K562 (cell line): Measurements from ENCODE around the gene APLNR. TPM values are rescaled to one million over a fixed set of nuclear protein-coding genes. Genes with fewer than 3 reads are reported as not detected.
A peak's percentile ranks its signal among the peaks of the same experiment; 100 is the strongest.

Source experiments
- ATAC-seq: fragments of 200-7000 bp; cut with Tn5 transposase; 3 replicates; pipeline ENCODE4 v1.9.1; 2020; ENCODE audit warnings: moderate library complexity
- BruUV-seq: library from RNA; stranded (reverse); fragments of 400-500 nt; replicated peaks from 2 replicates; lab custom pipeline; 2021; lab: Mats Ljungman, UMichigan
- CTCF ChIA-PET: fragments of 300-600 bp; formaldehyde crosslinking; extraction: SDS; loops from one replicate; lab custom pipeline; 2021; ENCODE audit warnings: low intra/inter-chr PET ratio; lab: Yijun Ruan, JAX
- POLR2A ChIA-PET: fragments of 300-600, 350-650 bp; sonication (Branson Sonifier 250); formaldehyde crosslinking; extraction: SDS; loops from one replicate; lab custom pipeline; 2021; ENCODE audit warnings: antibody characterized with exemption, inconsistent platforms; lab: Yijun Ruan, JAX
- DNase-seq, 4 experiments: peaks; one replicate each; pipeline versions ENCODE4 v3.0.0 to v3.0.0-alpha.2; 2011 to 2018; ENCODE audit warnings: low spot score in 3 of 4, mixed read lengths in 3 of 4; ENCODE audit errors: extremely low read depth in 1 of 4
- FAIRE-seq: peaks from 2 replicates; lab custom pipeline; 2011; peaks lifted over from hg19 to GRCh38; lab: Jason Lieb, UNC
- H2AFZ ChIP-seq: 2 replicates; pipeline ENCODE4 v1.6.0; 2011; ENCODE audit warnings: low read depth, low read length, control low read depth, inconsistent platforms
- H3K27ac ChIP-seq: fragments of 200-600 bp; 3 replicates; pipeline ENCODE4 v1.8.0; 2011; ENCODE audit warnings: low read depth, mild to moderate bottlenecking, control low read depth, inconsistent platforms, low read length, moderate library complexity, mixed read lengths; ENCODE audit errors: extremely low read depth
- H3K27me3 ChIP-seq, 2 experiments: fragments of 300-600 bp in 1 of 2; 2 replicates in 1 of 2; 3 replicates in 1 of 2; pipeline versions ENCODE4 v1.6.0 to v1.8.0; 2011; ENCODE audit warnings: inconsistent platforms in 2 of 2, low read length in 2 of 2, mild to moderate bottlenecking in 1 of 2, mixed read lengths in 1 of 2, moderate library complexity in 1 of 2; ENCODE audit not compliant: control insufficient read depth in 2 of 2, insufficient read depth in 2 of 2
- H3K36me3 ChIP-seq: fragments of 300-600 bp; 3 replicates; pipeline ENCODE4 v1.8.0; 2011; ENCODE audit warnings: mild to moderate bottlenecking, low read length, inconsistent platforms; ENCODE audit not compliant: control insufficient read depth, insufficient read depth
- H3K4me1 ChIP-seq, 2 experiments: fragments of 200-600 bp in 1 of 2; replicated peaks in 1 of 2; 2 replicates in 1 of 2; 3 replicates in 1 of 2; pipeline versions ENCODE4 v1.5.1 to v1.8.0; 2011; ENCODE audit warnings: inconsistent platforms in 2 of 2, low read length in 2 of 2, mild to moderate bottlenecking in 1 of 2, mixed read lengths in 1 of 2, moderate library complexity in 1 of 2; ENCODE audit not compliant: control insufficient read depth in 2 of 2, insufficient read depth in 2 of 2
- H3K4me2 ChIP-seq: 2 replicates; pipeline ENCODE4 v1.6.1; 2011; ENCODE audit warnings: low read length, control low read depth, inconsistent platforms, mixed read lengths; ENCODE audit not compliant: insufficient read depth
- H3K4me3 ChIP-seq: fragments of 200-600 bp; sonication (generic), shearing (Covaris generic); 2 replicates; pipeline ENCODE4 v1.5.1; 2016; ENCODE audit warnings: control low read depth, inconsistent platforms
- H3K79me2 ChIP-seq: fragments of 200-600 bp; 3 replicates; pipeline ENCODE4 v1.8.0; 2011; ENCODE audit warnings: low read length, inconsistent platforms; ENCODE audit not compliant: control insufficient read depth, insufficient read depth
- H3K9ac ChIP-seq, 2 experiments: 2 replicates each; pipeline versions ENCODE4 v1.6.0 to v1.6.1; 2011; ENCODE audit warnings: low read depth in 2 of 2, low read length in 2 of 2, control low read depth in 1 of 2, inconsistent platforms in 1 of 2, mild to moderate bottlenecking in 1 of 2, mixed read lengths in 1 of 2; ENCODE audit not compliant: insufficient read depth in 1 of 2
- H3K9me1 ChIP-seq: one replicate; pipeline ENCODE4 v1.6.0; 2011; ENCODE audit warnings: inconsistent platforms, mild to moderate bottlenecking, low read length, moderate library complexity; ENCODE audit not compliant: control insufficient read depth, insufficient read depth
- H3K9me3 ChIP-seq: replicated peaks from 2 replicates; pipeline ENCODE4 v1.5.1; 2011; ENCODE audit warnings: low read depth, low read length, inconsistent platforms; ENCODE audit not compliant: control insufficient read depth, insufficient read depth
- H4K20me1 ChIP-seq: replicated peaks from 2 replicates; pipeline ENCODE4 v1.6.1; 2011; ENCODE audit warnings: low read length, inconsistent platforms, mixed read lengths; ENCODE audit not compliant: control insufficient read depth, insufficient read depth
- CAMTA2 ChIP-seq: fragments of 250-450 bp; sonication (Bioruptor Pico); conservative IDR thresholded peaks from 2 replicates; pipeline ENCODE4 v1.5.1; 2022
- CBX3 ChIP-seq, 2 experiments: IDR thresholded peaks; 1 replicate in 1 of 2; 2 replicates in 1 of 2; pipeline ENCODE4 v1.6.1; 2012; ENCODE audit warnings: inconsistent platforms in 2 of 2, low read length in 2 of 2, borderline replicate concordance in 1 of 2, control low read depth in 1 of 2
- WGBS: fragments of 100-300 bp; shearing (Covaris generic); methylation state at CpG from one replicate; pipeline ENCODE4 v1.1.6; 2016; ENCODE audit warnings: low coverage, mixed read lengths; ENCODE audit not compliant: insufficient coverage; ENCODE audit errors: missing lambda C conversion rate; 5-methylcytosine and 5-hydroxymethylcytosine counted together
- in situ Hi-C: fragments of 300-500 bp; cut with MboI; formaldehyde crosslinking; loops from 4 replicates; pipeline ENCODE4 v1.15.0; 2018; ENCODE audit warnings: inconsistent platforms, mixed read lengths
- intact Hi-C: fragments of 100-400 bp; cut with micrococcal nuclease; formaldehyde crosslinking; loops from 2 replicates; pipeline ENCODE4 v1.14.2; 2022
- polyA plus RNA-seq, 8 experiments: library from polyadenylated mRNA; depleted of rRNA in 4 of 8; stranded (reverse) in 5 of 8; unstranded in 3 of 8; fragments of >200 nt; fragmentation: Nextera tagmentation in 2 of 8; fragmentation: Illumina TruSeq in 1 of 8; extraction: Ambion mirVana in 2 of 8; extraction: Trizol in 1 of 8; gene quantifications; 2 replicates each; pipeline versions ENCODE4 v1.2.1 to v1.2.3, GENCODE V29; 2011 to 2014; ENCODE audit warnings: inconsistent platforms in 1 of 8, missing spikeins in 1 of 8
- total RNA-seq, 7 experiments: library from RNA; depleted of rRNA in 6 of 7; stranded (reverse); fragments of >200 nt in 6 of 7; fragmentation: Illumina TruSeq in 2 of 7; extraction: Trizol in 2 of 7; gene quantifications; 2 replicates each; pipeline versions ENCODE4 v1.2.1 to v1.2.3, GENCODE V29; 2011 to 2021; ENCODE audit warnings: low replicate concordance in 1 of 7
- TF ChIP-seq, protein P1 (sequence below): conservative IDR thresholded peaks from 2 replicates; pipeline ENCODE4 v1.6.1; 2011; ENCODE audit warnings: low read depth, mild to moderate bottlenecking, low read length; ENCODE audit not compliant: control insufficient read depth

The APLNR gene
- total and polyA plus RNA-seq, 9 of the 15 experiments (the other 6 are each of a cell fraction or from before 2014, with no cell fraction given), result 0.15 to 2.0 (median 0.65) TPM

DNA sequence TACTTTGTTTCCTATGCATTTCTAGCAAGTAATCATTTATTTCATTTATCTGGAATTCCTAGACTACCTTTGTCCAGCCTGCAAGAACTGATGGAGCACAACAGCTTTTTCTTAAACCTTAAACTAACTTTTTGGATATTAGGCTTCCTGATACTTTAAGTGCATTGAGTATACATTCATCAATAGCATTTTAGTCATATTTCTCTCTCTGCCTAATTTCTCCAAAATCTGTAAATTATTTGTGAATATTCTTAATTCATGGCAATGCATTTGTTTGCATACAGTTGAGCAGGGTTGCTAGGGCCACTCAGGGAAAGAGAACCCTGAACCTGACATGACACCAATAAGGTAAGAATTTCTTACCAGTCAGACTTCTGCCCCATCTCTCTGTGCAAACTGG lies 29.1 kb upstream of the APLNR start:
- ChIA-PET POLR2A (no interaction called here), CTCF (no interaction called here)

DNA sequence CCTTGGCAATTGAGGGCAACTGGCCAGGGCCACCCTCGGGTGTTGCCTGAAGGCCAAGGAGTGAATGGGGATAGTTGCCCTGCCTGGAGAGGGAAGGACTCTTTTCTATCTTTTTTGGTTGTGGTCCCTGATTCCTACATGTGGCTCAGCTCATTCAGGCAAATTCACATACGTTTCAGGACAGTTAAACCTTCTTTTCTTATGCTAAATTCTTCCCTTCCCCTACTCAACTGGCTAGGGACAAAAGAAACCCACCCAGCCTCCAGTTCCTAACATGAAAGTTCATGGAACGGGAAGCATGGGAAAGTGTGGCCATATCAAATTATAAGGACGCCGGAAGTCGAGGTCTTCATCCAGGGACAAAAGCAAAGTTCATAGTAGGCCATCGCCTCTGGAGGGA lies 26.3 kb upstream of the APLNR start:
- POLR2A ChIA-PET, result interaction anchor here (0.6 to 1.1 kb wide), 2 partner anchors 11 to 46 kb away, joined by 4 read pairs; no protein-coding TSS in a partner anchor
- 28% methylated on average over 7 of the region's 7 CpGs for WGBS
- in situ Hi-C loops, result loop anchor here (5.0 to 25.0 kb wide), 2 partner anchors 421 to 1326 kb away; partner anchors contain the start of gene OR5I1

More for the DNA sequence above, 29.1 kb upstream of the APLNR start:
- in situ Hi-C loops, result loop anchor here (25.0 kb wide), 1 partner anchor 1329 kb away; the partner anchor contains the start of gene OR5I1
- Histone ChIP-seq H3K4me3 (no peak overlapping the region), H3K4me2 (no peak overlapping the region), H3K27me3 (peaks cover 4 to 11% of the 10 kb centered on the region in 2 experiments; a peak in 4 of 5 replicates), H3K27ac (no peak overlapping the region), H4K20me1 (no peaks in the 10 kb centered on the region), H3K9me3 (no peaks in the 10 kb centered on the region), H3K9ac (no peak overlapping the region), H3K9me1 (no peaks in the 10 kb centered on the region), H3K4me1 (no peaks in the 10 kb centered on the region), H3K79me2 (no peaks in the 10 kb centered on the region), H2AFZ (no peak overlapping the region), H3K36me3 (no peaks in the 10 kb centered on the region)
- BruUV-seq, result no TSS peak
- ATAC-seq (no peak), DNase-seq (no peak), FAIRE-seq (peak; percentile 6)
- intact Hi-C loops, result no loop called here
- 0 out of 3 replicates have a peak, but pooled peaks of 1 of the 2 experiments have one; percentile 34 for TF ChIP-seq CBX3 (IDR thresholded peaks at IDR 0.05; ENCODE audit: borderline replicate concordance in 1 of 2, low read length in 2 of 2)
- TF ChIP-seq, protein P1, sequence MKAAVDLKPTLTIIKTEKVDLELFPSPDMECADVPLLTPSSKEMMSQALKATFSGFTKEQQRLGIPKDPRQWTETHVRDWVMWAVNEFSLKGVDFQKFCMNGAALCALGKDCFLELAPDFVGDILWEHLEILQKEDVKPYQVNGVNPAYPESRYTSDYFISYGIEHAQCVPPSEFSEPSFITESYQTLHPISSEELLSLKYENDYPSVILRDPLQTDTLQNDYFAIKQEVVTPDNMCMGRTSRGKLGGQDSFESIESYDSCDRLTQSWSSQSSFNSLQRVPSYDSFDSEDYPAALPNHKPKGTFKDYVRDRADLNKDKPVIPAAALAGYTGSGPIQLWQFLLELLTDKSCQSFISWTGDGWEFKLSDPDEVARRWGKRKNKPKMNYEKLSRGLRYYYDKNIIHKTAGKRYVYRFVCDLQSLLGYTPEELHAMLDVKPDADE, result no peak

More for the DNA sequence above, 26.3 kb upstream of the APLNR start:
- ATAC-seq, result no peak
- H3K79me2 ChIP-seq, result no peaks in the 10 kb centered on the region
- intact Hi-C loops, result no loop called here
- no peaks in the 10 kb centered on the region for H3K36me3 ChIP-seq
- no peak overlapping the region for H3K4me3 ChIP-seq
- no peak for TF ChIP-seq CAMTA2 (CRISPR knock-in tag)
- TF ChIP-seq, all 486 proteins: peak for 0
- Histone ChIP-seq H3K9me3 (no peaks in the 10 kb centered on the region), H3K27ac (no peak overlapping the region), H3K9ac (no peak overlapping the region), H3K4me1 (no peaks in the 10 kb centered on the region), H2AFZ (0 out of 2 replicates have a peak overlapping the region, but pooled peaks have one; percentile 11), H4K20me1 (no peaks in the 10 kb centered on the region), H3K4me2 (no peak overlapping the region), H3K9me1 (no peaks in the 10 kb centered on the region), H3K27me3 (no peaks in the 10 kb centered on the region)
- CTCF ChIA-PET, result no interaction called here
- FAIRE-seq (no peak), DNase-seq (no peak)
- no TSS peak for BruUV-seq
